ENCODE measurements around the gene TNPO3.
A peak's percentile ranks its signal among the peaks of the same experiment; 100 is the strongest.

The TNPO3 gene

DNA sequence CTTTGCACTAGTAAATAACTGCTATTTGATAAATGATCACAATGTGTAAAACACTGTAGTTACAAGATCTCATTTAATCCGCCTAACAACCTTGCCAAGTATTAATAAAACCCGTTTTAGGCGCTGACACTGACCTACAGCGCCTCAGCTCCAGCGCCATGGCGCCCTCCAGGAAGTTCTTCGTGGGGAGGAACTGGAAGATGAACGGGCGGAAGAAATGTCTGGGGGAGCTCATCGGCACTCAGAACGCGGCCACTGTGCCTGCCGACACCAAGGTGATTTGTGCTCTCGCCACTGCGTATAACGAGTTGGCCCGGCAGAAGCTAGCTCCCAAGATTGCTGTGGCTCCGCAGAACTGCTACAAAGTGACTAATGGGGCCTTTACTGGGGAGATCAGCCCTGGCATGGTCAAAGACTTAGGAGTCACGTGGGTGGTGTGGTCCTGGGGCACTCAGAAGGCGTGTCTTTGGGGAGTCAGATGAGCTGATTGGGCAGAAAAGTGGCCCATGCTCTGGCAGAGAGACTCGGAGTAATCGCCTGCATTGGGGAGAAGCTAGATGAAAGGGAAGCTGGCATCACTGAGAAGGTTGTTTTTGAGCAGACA lies 1.1 kb upstream of the TNPO3 start:
- H3K79me1 ChIP-seq (ENCODE audit: low read depth, low read length) = no peaks in the 10 kb centered on the region
- no peak overlapping the region for H2BK5ac ChIP-seq (ENCODE audit: low read length)
- no peak overlapping the region for H3K14ac ChIP-seq (ENCODE audit: low read length)
- H3K4me2 ChIP-seq (ENCODE audit: insufficient read depth, low read length, poor library complexity, severe bottlenecking) = no peak overlapping the region
- no peak overlapping the region for H2BK15ac ChIP-seq (ENCODE audit: low read length)
- H2BK12ac ChIP-seq (ENCODE audit: low read length) = no peak overlapping the region
- H3K27ac ChIP-seq (replicated peaks; ENCODE audit: low read length) = no peak overlapping the region
- no peak overlapping the region for H2BK120ac ChIP-seq (ENCODE audit: low read depth, low read length)
- H3K4me3 ChIP-seq (ENCODE audit: low read length in 2 of 2) = peak overlapping the region in 1 of 2 donors; percentile 84
- peak overlapping the region; percentile 29 for H2AK5ac ChIP-seq (ENCODE audit: low read depth, low read length)
- H3K4ac ChIP-seq (ENCODE audit: low read length) = no peak overlapping the region
- WGBS, 2 donors (ENCODE audit: extremely low coverage in 2 of 2, insufficient read length in 2 of 2, insufficient replicate concordance in 1 of 2) = no CpG with 5 or more reads among the region's 22 CpGs
- DNase-seq (ENCODE audit: low spot score) = no peak
- no peaks in the 10 kb centered on the region for H3K9me3 ChIP-seq (replicated peaks in 1 of 2; ENCODE audit: control insufficient read depth in 2 of 2, insufficient read depth in 1 of 2, low read depth in 1 of 2, low read length in 2 of 2)
- H3K4me1 ChIP-seq (ENCODE audit: control insufficient read depth in 2 of 2, insufficient read depth in 1 of 2, low read depth in 1 of 2, low read length in 2 of 2) = no peaks in the 10 kb centered on the region
- H4K8ac ChIP-seq (ENCODE audit: low read depth, low read length) = no peak overlapping the region
- H3K9ac ChIP-seq (ENCODE audit: low read depth, low read length, poor library complexity) = no peak overlapping the region
- peaks cover 0 to 1% (median 0%) of the 10 kb centered on the region in 3 experiments for H3K27me3 ChIP-seq (ENCODE audit: control insufficient read depth in 3 of 3, insufficient read depth in 3 of 3, low read depth in 1 of 3, low read length in 3 of 3)
- no peak overlapping the region for H3K23ac ChIP-seq (ENCODE audit: low read depth, low read length, poor library complexity)
- H2AFZ ChIP-seq (ENCODE audit: low read length) = no peak overlapping the region
- no peak overlapping the region for H3K18ac ChIP-seq (ENCODE audit: low read length)
- no peak overlapping the region for H4K91ac ChIP-seq (ENCODE audit: low read depth, low read length, poor library complexity)
- peaks cover 2 to 15% of the 10 kb centered on the region in 2 donors for H3K36me3 ChIP-seq (replicated peaks in 1 of 2; ENCODE audit: control insufficient read depth in 2 of 2, insufficient read depth in 2 of 2, low read length in 2 of 2)

DNA sequence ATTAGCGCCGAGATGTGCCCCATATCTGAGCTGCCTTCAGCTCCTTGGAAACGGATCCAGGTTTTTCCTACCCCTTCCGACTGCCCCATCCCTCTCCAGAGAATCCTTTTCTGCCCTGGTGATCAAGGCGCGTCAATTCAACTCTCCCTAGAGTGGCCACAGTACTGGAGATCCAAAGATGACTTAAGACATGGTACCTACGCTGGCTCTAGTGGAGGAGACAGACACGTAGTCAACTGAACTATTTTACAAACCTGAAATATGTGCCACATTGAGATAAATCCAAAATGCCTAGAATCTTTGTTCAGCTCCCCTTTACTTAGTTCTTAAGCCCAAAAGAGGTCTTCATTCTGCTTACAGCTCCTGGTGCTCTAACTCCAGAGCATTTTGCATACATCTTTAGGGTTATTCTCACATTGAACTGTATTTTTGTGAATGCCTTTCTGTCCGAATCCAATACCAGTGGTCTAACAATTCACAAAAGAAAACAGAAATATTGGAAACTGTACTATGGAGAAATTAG lies 444 bp upstream of the TNPO3 start:
- no peak overlapping the region for H2BK120ac ChIP-seq (ENCODE audit: low read depth, low read length)
- DNase-seq (ENCODE audit: low spot score) = no peak
- H3K4me1 ChIP-seq (ENCODE audit: control insufficient read depth in 2 of 2, insufficient read depth in 1 of 2, low read depth in 1 of 2, low read length in 2 of 2) = no peaks in the 10 kb centered on the region
- H2BK5ac ChIP-seq (ENCODE audit: low read length) = no peak overlapping the region
- H3K79me1 ChIP-seq (ENCODE audit: low read depth, low read length) = no peaks in the 10 kb centered on the region
- H2BK15ac ChIP-seq (ENCODE audit: low read length) = no peak overlapping the region
- no peak overlapping the region for H3K14ac ChIP-seq (ENCODE audit: low read length)
- no peaks in the 10 kb centered on the region for H3K27me3 ChIP-seq (ENCODE audit: control insufficient read depth in 3 of 3, insufficient read depth in 3 of 3, low read depth in 1 of 3, low read length in 3 of 3)
- H3K4ac ChIP-seq (ENCODE audit: low read length) = no peak overlapping the region
- no CpG with 5 or more reads among the region's 9 CpGs for WGBS, 2 donors (ENCODE audit: extremely low coverage in 2 of 2, insufficient read length in 2 of 2, insufficient replicate concordance in 1 of 2)
- peak overlapping the region; percentile 92 for H2AFZ ChIP-seq (ENCODE audit: low read length)
- no peak overlapping the region for H2BK12ac ChIP-seq (ENCODE audit: low read length)
- H3K9ac ChIP-seq (ENCODE audit: low read depth, low read length, poor library complexity) = peak overlapping the region; percentile 54
- no peaks in the 10 kb centered on the region for H3K9me3 ChIP-seq (replicated peaks in 1 of 2; ENCODE audit: control insufficient read depth in 2 of 2, insufficient read depth in 1 of 2, low read depth in 1 of 2, low read length in 2 of 2)
- peak overlapping the region; percentile 39 for H3K18ac ChIP-seq (ENCODE audit: low read length)
- no peak overlapping the region for H4K91ac ChIP-seq (ENCODE audit: low read depth, low read length, poor library complexity)
- H3K27ac ChIP-seq (replicated peaks; ENCODE audit: low read length) = peak overlapping the region; percentile 60
- no peak overlapping the region for H4K8ac ChIP-seq (ENCODE audit: low read depth, low read length)
- no peak overlapping the region for H3K23ac ChIP-seq (ENCODE audit: low read depth, low read length, poor library complexity)
- no peak overlapping the region for H2AK5ac ChIP-seq (ENCODE audit: low read depth, low read length)
- H3K4me3 ChIP-seq (ENCODE audit: low read length in 2 of 2) = peak overlapping the region; percentile 84 to 96
- H3K4me2 ChIP-seq (ENCODE audit: insufficient read depth, low read length, poor library complexity, severe bottlenecking) = peak overlapping the region; percentile 67
- H3K36me3 ChIP-seq (replicated peaks in 1 of 2; ENCODE audit: control insufficient read depth in 2 of 2, insufficient read depth in 2 of 2, low read length in 2 of 2) = peaks cover 2 to 21% of the 10 kb centered on the region in 2 donors

DNA sequence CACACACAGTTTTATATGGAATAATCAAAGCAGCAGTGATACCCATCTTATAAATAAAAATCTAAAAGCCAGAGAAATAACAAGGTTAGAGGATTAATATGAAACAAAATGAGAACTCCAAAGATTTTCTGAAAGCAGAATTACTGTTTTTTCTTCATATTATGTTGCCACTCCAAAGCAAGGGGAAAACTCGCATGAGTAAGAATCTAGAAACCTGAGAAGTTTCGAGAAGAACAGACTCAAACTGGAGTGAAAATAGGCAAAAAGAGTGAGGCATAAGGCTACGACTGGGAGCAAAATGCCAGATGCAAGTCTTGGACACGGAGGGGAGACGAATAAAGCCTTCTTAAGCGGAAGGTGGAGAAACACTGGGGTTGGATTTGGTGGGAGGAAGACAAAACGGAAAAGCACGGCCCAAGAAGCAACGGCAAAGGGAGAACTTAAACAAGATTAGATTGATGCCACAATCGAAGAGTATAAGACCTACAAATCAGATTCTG lies 923 bp downstream of the TNPO3 start:
- Histone ChIP-seq H3K27me3 (ENCODE audit: control insufficient read depth in 3 of 3, insufficient read depth in 3 of 3, low read depth in 1 of 3, low read length in 3 of 3) (no peaks in the 10 kb centered on the region), H3K4me1 (ENCODE audit: control insufficient read depth in 2 of 2, insufficient read depth in 1 of 2, low read depth in 1 of 2, low read length in 2 of 2) (peaks cover 0 to 2% of the 10 kb centered on the region in 2 donors), H3K14ac (ENCODE audit: low read length) (no peak overlapping the region), H3K4me2 (ENCODE audit: insufficient read depth, low read length, poor library complexity, severe bottlenecking) (peak overlapping the region; percentile 75), H3K23ac (ENCODE audit: low read depth, low read length, poor library complexity) (peak overlapping the region; percentile 87), H2AFZ (ENCODE audit: low read length) (peak overlapping the region; percentile 92), H2BK15ac (ENCODE audit: low read length) (no peak overlapping the region), H4K8ac (ENCODE audit: low read depth, low read length) (no peak overlapping the region), H3K4me3 (ENCODE audit: low read length in 2 of 2) (peak overlapping the region; percentile 84 to 96), H3K36me3 (replicated peaks in 1 of 2; ENCODE audit: control insufficient read depth in 2 of 2, insufficient read depth in 2 of 2, low read length in 2 of 2) (peaks cover 2 to 31% of the 10 kb centered on the region in 2 donors), H2BK120ac (ENCODE audit: low read depth, low read length) (no peak overlapping the region), H3K18ac (ENCODE audit: low read length) (no peak overlapping the region), H3K4ac (ENCODE audit: low read length) (no peak overlapping the region), H2BK12ac (ENCODE audit: low read length) (no peak overlapping the region), H4K91ac (ENCODE audit: low read depth, low read length, poor library complexity) (no peak overlapping the region), H2BK5ac (ENCODE audit: low read length) (no peak overlapping the region), H3K9ac (ENCODE audit: low read depth, low read length, poor library complexity) (peak overlapping the region; percentile 96), H3K9me3 (replicated peaks in 1 of 2; ENCODE audit: control insufficient read depth in 2 of 2, insufficient read depth in 1 of 2, low read depth in 1 of 2, low read length in 2 of 2) (no peaks in the 10 kb centered on the region), H2AK5ac (ENCODE audit: low read depth, low read length) (no peak overlapping the region), H3K27ac (replicated peaks; ENCODE audit: low read length) (peak overlapping the region; percentile 94), H3K79me1 (ENCODE audit: low read depth, low read length) (peaks cover 3% of the 10 kb centered on the region)
- no CpG with 5 or more reads among the region's 10 CpGs for whole genome bisulfite sequencing, 2 donors (ENCODE audit: extremely low coverage in 2 of 2, insufficient read length in 2 of 2, insufficient replicate concordance in 1 of 2)
- peak; percentile 15 for DNase-seq (ENCODE audit: low spot score)

DNA sequence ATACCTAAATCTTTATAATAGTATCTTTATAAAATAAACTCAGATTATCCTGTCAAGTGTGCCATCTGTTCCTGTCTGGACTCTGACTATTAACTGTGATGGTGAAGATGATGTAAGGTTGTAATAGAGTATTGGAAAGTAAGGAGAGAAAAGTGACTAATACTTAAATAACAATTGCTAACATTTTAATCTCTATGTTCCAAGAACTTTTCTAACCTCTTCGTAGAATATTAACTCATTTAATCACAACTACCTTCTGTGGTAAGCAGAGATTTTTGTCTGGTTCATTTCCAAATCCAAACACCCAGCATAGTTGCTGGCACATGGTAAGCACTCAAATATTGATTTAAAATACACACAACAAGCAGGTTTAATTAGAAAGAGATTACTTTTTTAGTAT lies 2.5 kb downstream of the TNPO3 start:
- Histone ChIP-seq H2BK15ac (ENCODE audit: low read length) (no peak overlapping the region), H2BK5ac (ENCODE audit: low read length) (no peak overlapping the region), H3K14ac (ENCODE audit: low read length) (no peak overlapping the region), H2AFZ (ENCODE audit: low read length) (no peak overlapping the region), H2BK12ac (ENCODE audit: low read length) (no peak overlapping the region), H3K4me2 (ENCODE audit: insufficient read depth, low read length, poor library complexity, severe bottlenecking) (no peak overlapping the region), H3K9ac (ENCODE audit: low read depth, low read length, poor library complexity) (no peak overlapping the region), H3K27ac (replicated peaks; ENCODE audit: low read length) (no peak overlapping the region), H3K4me3 (ENCODE audit: low read length in 2 of 2) (peak overlapping the region in 1 of 2 donors; percentile 8), H3K9me3 (replicated peaks in 1 of 2; ENCODE audit: control insufficient read depth in 2 of 2, insufficient read depth in 1 of 2, low read depth in 1 of 2, low read length in 2 of 2) (no peaks in the 10 kb centered on the region), H2BK120ac (ENCODE audit: low read depth, low read length) (no peak overlapping the region), H3K27me3 (ENCODE audit: control insufficient read depth in 3 of 3, insufficient read depth in 3 of 3, low read depth in 1 of 3, low read length in 3 of 3) (no peaks in the 10 kb centered on the region), H4K8ac (ENCODE audit: low read depth, low read length) (no peak overlapping the region), H3K4ac (ENCODE audit: low read length) (no peak overlapping the region), H3K23ac (ENCODE audit: low read depth, low read length, poor library complexity) (no peak overlapping the region), H3K36me3 (replicated peaks in 1 of 2; ENCODE audit: control insufficient read depth in 2 of 2, insufficient read depth in 2 of 2, low read length in 2 of 2) (peaks cover 2 to 40% of the 10 kb centered on the region in 2 donors), H4K91ac (ENCODE audit: low read depth, low read length, poor library complexity) (no peak overlapping the region), H3K4me1 (ENCODE audit: control insufficient read depth in 2 of 2, insufficient read depth in 1 of 2, low read depth in 1 of 2, low read length in 2 of 2) (peaks cover 0 to 2% of the 10 kb centered on the region in 2 donors), H3K18ac (ENCODE audit: low read length) (no peak overlapping the region), H2AK5ac (ENCODE audit: low read depth, low read length) (no peak overlapping the region), H3K79me1 (ENCODE audit: low read depth, low read length) (peaks cover 3% of the 10 kb centered on the region)
- no CpG with 5 or more reads among the region's 1 CpG for WGBS, 2 donors (ENCODE audit: extremely low coverage in 2 of 2, insufficient read length in 2 of 2, insufficient replicate concordance in 1 of 2)
- DNase-seq (ENCODE audit: low spot score) = no peak

All from neuronal stem cell (in vitro differentiated cells).